Measurements from ENCODE around the gene CDC6.
A peak's percentile ranks its signal among the peaks of the same experiment; 100 is the strongest.

Gene CDC6

GRCh38 chr17:40319651-40320540 is 32.2 kb downstream of the CDC6 start:
- Histone ChIP-seq H3K4me3 (ENCODE audit: low read depth, low read length) (no peak overlapping the region), H3K9ac (ENCODE audit: low read depth, low read length) (no peak overlapping the region), H3K27ac (ENCODE audit: low read depth, low read length) (no peak overlapping the region), H3K4me1 (ENCODE audit: control insufficient read depth, insufficient read depth, low read length) (peaks cover 46% of the 10 kb centered on the region), H3K36me3 (ENCODE audit: control insufficient read depth, insufficient read depth, low read length) (no peaks in the 10 kb centered on the region), H3K9me3 (ENCODE audit: control insufficient read depth, insufficient read depth, low read length) (no peaks in the 10 kb centered on the region), H3K27me3 (ENCODE audit: control insufficient read depth, insufficient read depth, low read length) (peaks cover 33% of the 10 kb centered on the region)

- H3K9ac ChIP-seq (ENCODE audit: low read depth, low read length) = no peak overlapping the region
- no peaks in the 10 kb centered on the region for H3K9me3 ChIP-seq (ENCODE audit: control insufficient read depth, insufficient read depth, low read length)
- H3K27ac ChIP-seq (ENCODE audit: low read depth, low read length) = no peak overlapping the region
- no peak overlapping the region for H3K4me3 ChIP-seq (ENCODE audit: low read depth, low read length)
- no peaks in the 10 kb centered on the region for H3K36me3 ChIP-seq (ENCODE audit: control insufficient read depth, insufficient read depth, low read length)
- H3K27me3 ChIP-seq (ENCODE audit: control insufficient read depth, insufficient read depth, low read length) = peaks cover 27% of the 10 kb centered on the region
- H3K4me1 ChIP-seq (ENCODE audit: control insufficient read depth, insufficient read depth, low read length) = peaks cover 39% of the 10 kb centered on the region
Measured at GRCh38 chr17:40320756-40321523, 33.3 kb downstream of the CDC6 start.

- peaks cover 33% of the 10 kb centered on the region for H3K4me1 ChIP-seq (ENCODE audit: control insufficient read depth, insufficient read depth, low read length)
Measured at GRCh38 chr17:40321524-40321929, 33.8 kb downstream of the CDC6 start.

GRCh38 chr17:40321961-40322357 is 34.3 kb downstream of the CDC6 start:
- H3K4me3 ChIP-seq (ENCODE audit: low read depth, low read length) = no peak overlapping the region
- peaks cover 31% of the 10 kb centered on the region for H3K4me1 ChIP-seq (ENCODE audit: control insufficient read depth, insufficient read depth, low read length)
- H3K36me3 ChIP-seq (ENCODE audit: control insufficient read depth, insufficient read depth, low read length) = no peaks in the 10 kb centered on the region
- H3K27me3 ChIP-seq (ENCODE audit: control insufficient read depth, insufficient read depth, low read length) = peaks cover 18% of the 10 kb centered on the region
- no peak overlapping the region for H3K9ac ChIP-seq (ENCODE audit: low read depth, low read length)
- H3K27ac ChIP-seq (ENCODE audit: low read depth, low read length) = no peak overlapping the region
- H3K9me3 ChIP-seq (ENCODE audit: control insufficient read depth, insufficient read depth, low read length) = no peaks in the 10 kb centered on the region

More at GRCh38 chr17:40321524-40321929, 33.8 kb downstream of the CDC6 start:
- Histone ChIP-seq H3K9me3 (ENCODE audit: control insufficient read depth, insufficient read depth, low read length) (no peaks in the 10 kb centered on the region), H3K27me3 (ENCODE audit: control insufficient read depth, insufficient read depth, low read length) (peaks cover 22% of the 10 kb centered on the region), H3K4me3 (ENCODE audit: low read depth, low read length) (no peak overlapping the region), H3K36me3 (ENCODE audit: control insufficient read depth, insufficient read depth, low read length) (no peaks in the 10 kb centered on the region), H3K27ac (ENCODE audit: low read depth, low read length) (no peak overlapping the region), H3K9ac (ENCODE audit: low read depth, low read length) (no peak overlapping the region)

- no peak overlapping the region for H3K9ac ChIP-seq (ENCODE audit: low read depth, low read length)
- peak overlapping the region; percentile 30 for H3K27ac ChIP-seq (ENCODE audit: low read depth, low read length)
- H3K4me3 ChIP-seq (ENCODE audit: low read depth, low read length) = no peak overlapping the region
- H3K4me1 ChIP-seq (ENCODE audit: control insufficient read depth, insufficient read depth, low read length) = peaks cover 28% of the 10 kb centered on the region
- H3K27me3 ChIP-seq (ENCODE audit: control insufficient read depth, insufficient read depth, low read length) = peaks cover 11% of the 10 kb centered on the region
- H3K9me3 ChIP-seq (ENCODE audit: control insufficient read depth, insufficient read depth, low read length) = no peaks in the 10 kb centered on the region
- no peaks in the 10 kb centered on the region for H3K36me3 ChIP-seq (ENCODE audit: control insufficient read depth, insufficient read depth, low read length)
Measured at GRCh38 chr17:40322358-40323315, 35.0 kb downstream of the CDC6 start.

GRCh38 chr17:40323391-40324381 is 36.0 kb downstream of the CDC6 start:
- H3K27ac ChIP-seq (ENCODE audit: low read depth, low read length) = no peak overlapping the region
- no peaks in the 10 kb centered on the region for H3K9me3 ChIP-seq (ENCODE audit: control insufficient read depth, insufficient read depth, low read length)
- peaks cover 6% of the 10 kb centered on the region for H3K27me3 ChIP-seq (ENCODE audit: control insufficient read depth, insufficient read depth, low read length)
- H3K9ac ChIP-seq (ENCODE audit: low read depth, low read length) = no peak overlapping the region
- H3K36me3 ChIP-seq (ENCODE audit: control insufficient read depth, insufficient read depth, low read length) = no peaks in the 10 kb centered on the region
- peaks cover 25% of the 10 kb centered on the region for H3K4me1 ChIP-seq (ENCODE audit: control insufficient read depth, insufficient read depth, low read length)
- no peak overlapping the region for H3K4me3 ChIP-seq (ENCODE audit: low read depth, low read length)

- H3K27ac ChIP-seq (ENCODE audit: low read depth, low read length) = no peak overlapping the region
- no peaks in the 10 kb centered on the region for H3K9me3 ChIP-seq (ENCODE audit: control insufficient read depth, insufficient read depth, low read length)
- H3K36me3 ChIP-seq (ENCODE audit: control insufficient read depth, insufficient read depth, low read length) = no peaks in the 10 kb centered on the region
- peaks cover 23% of the 10 kb centered on the region for H3K4me1 ChIP-seq (ENCODE audit: control insufficient read depth, insufficient read depth, low read length)
- H3K4me3 ChIP-seq (ENCODE audit: low read depth, low read length) = no peak overlapping the region
- H3K9ac ChIP-seq (ENCODE audit: low read depth, low read length) = no peak overlapping the region
- no peaks in the 10 kb centered on the region for H3K27me3 ChIP-seq (ENCODE audit: control insufficient read depth, insufficient read depth, low read length)
Measured at GRCh38 chr17:40325156-40326013, 37.7 kb downstream of the CDC6 start.

- Histone ChIP-seq H3K4me3 (ENCODE audit: low read depth, low read length) (no peak overlapping the region), H3K9ac (ENCODE audit: low read depth, low read length) (no peak overlapping the region), H3K27ac (ENCODE audit: low read depth, low read length) (no peak overlapping the region), H3K4me1 (ENCODE audit: control insufficient read depth, insufficient read depth, low read length) (peaks cover 19% of the 10 kb centered on the region), H3K9me3 (ENCODE audit: control insufficient read depth, insufficient read depth, low read length) (no peaks in the 10 kb centered on the region), H3K27me3 (ENCODE audit: control insufficient read depth, insufficient read depth, low read length) (no peaks in the 10 kb centered on the region), H3K36me3 (ENCODE audit: control insufficient read depth, insufficient read depth, low read length) (peaks cover 3% of the 10 kb centered on the region; the same call in 1 of the 2 replicates)
Measured at GRCh38 chr17:40326014-40326831, 38.5 kb downstream of the CDC6 start.

GRCh38 chr17:40326832-40327199 is 39.1 kb downstream of the CDC6 start:
- Histone ChIP-seq H3K36me3 (ENCODE audit: control insufficient read depth, insufficient read depth, low read length) (peaks cover 7% of the 10 kb centered on the region; the same call in 1 of the 2 replicates), H3K27ac (ENCODE audit: low read depth, low read length) (no peak overlapping the region), H3K4me3 (ENCODE audit: low read depth, low read length) (no peak overlapping the region), H3K4me1 (ENCODE audit: control insufficient read depth, insufficient read depth, low read length) (peaks cover 14% of the 10 kb centered on the region), H3K9me3 (ENCODE audit: control insufficient read depth, insufficient read depth, low read length) (no peaks in the 10 kb centered on the region), H3K9ac (ENCODE audit: low read depth, low read length) (no peak overlapping the region), H3K27me3 (ENCODE audit: control insufficient read depth, insufficient read depth, low read length) (no peaks in the 10 kb centered on the region)
